Measurements from ENCODE around the gene PIK3C2G.

DNA sequence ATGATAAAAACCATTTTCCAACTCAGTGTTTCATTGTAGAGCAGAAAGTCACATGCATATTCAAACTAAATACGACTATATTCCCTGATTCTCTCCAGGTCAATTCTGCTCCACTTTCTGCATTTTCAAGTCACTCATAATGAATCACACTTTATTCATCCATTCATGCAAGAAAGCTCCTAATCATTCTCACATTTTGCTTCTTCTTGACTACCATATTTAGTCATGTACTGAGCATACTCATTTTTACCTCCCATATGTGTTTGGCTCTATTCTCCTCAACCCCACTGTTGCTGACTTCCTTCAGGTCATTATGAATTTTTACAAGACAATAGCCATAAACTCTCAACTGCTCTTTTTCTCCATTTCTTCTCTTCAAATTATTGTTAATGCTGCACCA, 43.4 kb upstream of the PIK3C2G start:
- TF ChIP-seq POLR2AphosphoS5 (IDR thresholded peaks at IDR 0.05; ENCODE audit: insufficient read depth in 1 of 2, low read depth in 1 of 2) (no peak), POLR2A (IDR thresholded peaks at IDR 0.05) (no peak)
- TF ChIP-seq, protein P1, sequence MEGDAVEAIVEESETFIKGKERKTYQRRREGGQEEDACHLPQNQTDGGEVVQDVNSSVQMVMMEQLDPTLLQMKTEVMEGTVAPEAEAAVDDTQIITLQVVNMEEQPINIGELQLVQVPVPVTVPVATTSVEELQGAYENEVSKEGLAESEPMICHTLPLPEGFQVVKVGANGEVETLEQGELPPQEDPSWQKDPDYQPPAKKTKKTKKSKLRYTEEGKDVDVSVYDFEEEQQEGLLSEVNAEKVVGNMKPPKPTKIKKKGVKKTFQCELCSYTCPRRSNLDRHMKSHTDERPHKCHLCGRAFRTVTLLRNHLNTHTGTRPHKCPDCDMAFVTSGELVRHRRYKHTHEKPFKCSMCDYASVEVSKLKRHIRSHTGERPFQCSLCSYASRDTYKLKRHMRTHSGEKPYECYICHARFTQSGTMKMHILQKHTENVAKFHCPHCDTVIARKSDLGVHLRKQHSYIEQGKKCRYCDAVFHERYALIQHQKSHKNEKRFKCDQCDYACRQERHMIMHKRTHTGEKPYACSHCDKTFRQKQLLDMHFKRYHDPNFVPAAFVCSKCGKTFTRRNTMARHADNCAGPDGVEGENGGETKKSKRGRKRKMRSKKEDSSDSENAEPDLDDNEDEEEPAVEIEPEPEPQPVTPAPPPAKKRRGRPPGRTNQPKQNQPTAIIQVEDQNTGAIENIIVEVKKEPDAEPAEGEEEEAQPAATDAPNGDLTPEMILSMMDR (IDR thresholded peaks at IDR 0.05) = no peak

Measured in vagina (tissue), 2 donors.